ENCODE data around the gene PAH.

PAH gene

GRCh38 chr12:102950950-102951619 lies 34.0 kb upstream of the PAH start:
- no peak for DNase-seq (ENCODE audit: low spot score)
- no peak overlapping the region for H3K27ac ChIP-seq
- H3K4me3 ChIP-seq: no peak overlapping the region
- TF ChIP-seq CTCF (IDR thresholded peaks at IDR 0.05): no peak

GRCh38 chr12:102950107-102950949 lies 33.3 kb upstream of the PAH start:
- TF ChIP-seq CTCF (IDR thresholded peaks at IDR 0.05): no peak
- no peak overlapping the region for H3K27ac ChIP-seq
- no peak for DNase-seq (ENCODE audit: low spot score)
- no peak overlapping the region for H3K4me3 ChIP-seq

DNA sequence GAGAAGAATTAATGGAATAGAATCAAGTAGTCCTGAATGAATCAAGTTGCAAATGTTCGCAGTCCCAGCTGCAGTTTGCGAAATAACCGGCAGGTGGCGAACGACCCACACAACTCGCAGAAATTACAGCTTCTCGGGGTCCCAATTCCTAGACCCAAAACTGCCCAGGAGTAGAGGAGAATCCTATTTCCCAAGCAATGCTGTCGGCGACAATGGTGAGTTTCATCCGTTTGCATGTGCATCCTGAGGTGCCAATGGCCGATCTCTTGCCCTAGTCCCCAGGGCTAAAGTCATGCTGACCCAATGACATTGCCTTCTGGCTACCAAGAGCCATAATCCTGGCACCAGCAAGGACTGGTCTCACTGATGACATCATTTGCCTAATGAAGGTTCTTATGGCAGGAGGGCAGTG lies 31.9 kb upstream of the PAH start:
- peak; percentile 62 for TF ChIP-seq CTCF (IDR thresholded peaks at IDR 0.05)
- DNase-seq (ENCODE audit: low spot score): no peak
- no peak overlapping the region for H3K27ac ChIP-seq

DNA sequence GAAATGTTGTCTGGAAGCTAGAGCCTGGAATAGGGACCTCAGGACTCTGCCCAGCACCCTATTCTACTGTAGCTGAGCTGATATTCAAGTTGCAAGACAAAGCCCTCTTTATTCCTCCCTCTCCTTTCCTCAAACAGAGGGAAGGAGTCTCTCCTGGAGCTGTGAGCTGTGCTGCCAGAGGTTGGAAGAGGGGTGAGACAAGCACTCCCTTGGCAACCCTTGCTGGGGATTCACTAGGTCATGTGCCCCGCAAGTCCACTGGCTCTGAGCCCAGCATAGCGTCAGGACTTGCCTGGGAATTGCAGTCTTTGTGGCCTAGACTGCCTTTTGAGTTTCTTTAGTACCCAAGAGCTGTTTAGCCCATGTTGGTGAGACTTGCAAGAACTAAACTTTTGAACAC lies 29.0 kb upstream of the PAH start:
- TF ChIP-seq CTCF (IDR thresholded peaks at IDR 0.05): no peak
- no peak for DNase-seq (ENCODE audit: low spot score)
- H3K4me3 ChIP-seq: no peak overlapping the region
- H3K27ac ChIP-seq: no peak overlapping the region

More for the DNA sequence above, 31.9 kb upstream of the PAH start:
- H3K4me3 ChIP-seq: no peak overlapping the region

GRCh38 chr12:102939670-102940222 lies 22.7 kb upstream of the PAH start:
- no peak overlapping the region for H3K27ac ChIP-seq
- no peak for DNase-seq (ENCODE audit: low spot score)
- TF ChIP-seq CTCF (IDR thresholded peaks at IDR 0.05): no peak

DNA sequence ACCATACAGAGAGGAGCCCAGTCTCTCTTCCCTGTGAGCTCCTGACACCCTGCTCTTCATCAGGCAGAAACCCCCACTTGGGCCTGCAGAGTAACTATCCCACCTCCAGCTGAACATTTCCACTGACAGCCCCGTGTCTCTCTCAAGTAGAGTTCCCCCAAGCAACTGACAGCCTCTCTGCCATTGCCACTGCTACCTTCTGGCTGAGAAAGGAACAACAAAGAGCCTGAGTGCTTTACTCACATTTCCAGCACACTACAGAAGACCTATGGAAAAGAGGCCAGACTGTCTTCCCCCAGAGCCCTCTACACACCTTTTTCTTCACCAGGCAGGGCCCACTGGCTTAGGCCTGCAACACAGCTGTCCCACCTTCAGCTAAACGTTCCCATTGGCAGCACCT lies 22.0 kb upstream of the PAH start:
- no peak for TF ChIP-seq CTCF (IDR thresholded peaks at IDR 0.05)
- no peak overlapping the region for H3K27ac ChIP-seq

More at GRCh38 chr12:102939670-102940222, 22.7 kb upstream of the PAH start:
- H3K4me3 ChIP-seq: no peak overlapping the region

More for the DNA sequence above, 22.0 kb upstream of the PAH start:
- no peak overlapping the region for H3K4me3 ChIP-seq
- DNase-seq (ENCODE audit: low spot score): no peak
